ENCODE data around the gene HAAO. TPM values are rescaled to one million over a fixed set of nuclear protein-coding genes. Genes with fewer than 3 reads are reported as not detected.

Gene HAAO
- polyA plus RNA-seq, 3 donors from 2014 or later: 0.50 TPM; not detected in 2

DNA sequence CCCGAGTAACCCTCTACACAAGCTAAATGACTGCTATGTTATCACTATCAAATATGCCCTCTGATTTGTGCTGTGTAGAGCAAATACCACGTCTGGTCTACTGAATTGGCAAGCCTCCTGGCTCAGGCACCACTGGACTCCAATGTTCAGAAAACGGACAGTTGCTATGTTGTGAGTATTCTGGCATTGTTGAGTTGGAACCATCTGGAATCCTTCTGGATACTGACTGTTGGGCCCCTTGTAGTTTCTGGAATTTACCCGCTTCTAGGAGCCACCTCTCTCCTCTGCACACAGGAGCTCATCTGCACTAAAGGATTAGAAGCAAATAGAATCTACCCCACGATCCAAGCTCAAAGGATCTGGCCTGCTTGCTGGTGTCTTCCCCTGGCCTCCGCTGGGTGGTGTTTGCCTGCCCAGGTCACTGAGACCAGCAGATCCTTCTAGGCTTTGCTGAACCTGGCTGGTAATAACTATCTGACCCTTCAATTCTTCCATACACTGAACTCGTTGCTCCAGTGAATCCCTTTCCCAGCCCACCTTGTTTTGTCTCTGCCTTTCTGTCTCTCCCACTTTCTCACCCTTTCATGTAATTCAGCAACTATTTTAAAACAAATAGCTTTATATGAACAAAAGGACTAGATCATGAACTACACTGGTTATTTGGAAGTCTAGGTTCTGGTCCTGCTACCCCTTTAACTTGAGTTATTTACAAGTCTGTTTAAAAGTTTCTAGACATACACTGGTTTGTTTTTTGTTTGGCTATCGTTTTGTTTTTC is 2.1 kb upstream of the HAAO start:
- DNase-seq: no peak
- Mint-ChIP-seq H3K36me3 (peaks cover 0 to 12% (median 0%) of the 10 kb centered on the region in 3 donors), H3K27me3 (ENCODE audit: low read depth in 3 of 3) (peaks cover 13 to 21% (median 14%) of the 10 kb centered on the region in 3 donors), H3K9me3 (peaks cover 0 to 2% (median 0%) of the 10 kb centered on the region in 6 donors), H3K4me3 (no peak overlapping the region), H3K4me1 (peaks cover 12 to 16% of the 10 kb centered on the region in 2 donors), H3K27ac (no peak overlapping the region)

DNA sequence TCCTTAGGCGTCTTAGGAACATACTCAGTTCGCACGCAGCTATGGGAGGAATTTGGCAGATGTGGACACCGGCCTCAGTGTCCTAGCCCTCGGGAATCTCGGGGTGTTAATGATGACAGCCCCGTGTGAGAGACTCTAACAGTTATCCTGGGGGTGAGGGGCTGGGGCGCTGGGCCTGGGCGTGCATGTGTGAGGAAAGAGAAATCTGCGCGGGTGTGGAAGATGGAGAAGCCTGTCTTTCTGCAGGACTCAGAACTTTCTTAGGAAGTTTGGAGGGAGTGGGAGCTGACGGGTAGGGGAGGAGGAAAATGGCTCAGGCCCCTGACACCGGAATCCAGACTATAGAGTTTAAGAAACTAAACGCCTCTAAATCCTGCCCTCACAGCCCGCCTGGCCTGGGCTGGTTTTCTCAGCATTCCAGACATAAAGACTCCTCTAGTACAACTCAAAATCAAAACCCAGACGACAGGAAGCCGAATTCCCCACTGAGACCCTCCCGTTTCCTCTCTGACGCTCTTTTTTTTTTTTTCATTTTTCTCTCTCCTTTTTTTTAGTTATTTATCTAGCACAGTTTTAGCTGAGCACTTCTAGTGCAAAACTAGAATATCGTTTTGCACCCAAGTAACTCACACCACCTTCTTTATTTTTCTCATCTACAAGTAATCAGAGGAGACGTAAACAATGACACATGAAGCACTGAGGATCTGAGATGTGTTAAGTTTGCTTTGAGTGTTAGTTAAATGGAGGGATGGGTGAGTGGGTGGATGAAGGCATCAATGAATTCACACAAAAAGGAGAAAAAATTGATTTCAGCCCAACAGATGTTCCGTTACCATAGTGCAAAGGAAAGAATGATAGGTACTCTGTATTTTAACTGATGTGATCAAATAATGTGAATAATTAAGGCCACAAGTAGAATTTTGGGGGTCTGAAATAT is 1.2 kb upstream of the HAAO start:
- peaks cover 15 to 18% of the 10 kb centered on the region in 2 donors for H3K4me1 Mint-ChIP-seq
- H3K27ac Mint-ChIP-seq: no peak overlapping the region
- H3K4me3 Mint-ChIP-seq: peak overlapping the region in 4 of 5 donors; percentile 14 to 64 (median 40)
- peaks cover 13 to 21% (median 14%) of the 10 kb centered on the region in 3 donors for H3K27me3 Mint-ChIP-seq (ENCODE audit: low read depth in 3 of 3)
- peaks cover 0 to 2% (median 0%) of the 10 kb centered on the region in 6 donors for H3K9me3 Mint-ChIP-seq
- no peak for DNase-seq
- H3K36me3 Mint-ChIP-seq: peaks cover 0 to 12% (median 0%) of the 10 kb centered on the region in 3 donors

DNA sequence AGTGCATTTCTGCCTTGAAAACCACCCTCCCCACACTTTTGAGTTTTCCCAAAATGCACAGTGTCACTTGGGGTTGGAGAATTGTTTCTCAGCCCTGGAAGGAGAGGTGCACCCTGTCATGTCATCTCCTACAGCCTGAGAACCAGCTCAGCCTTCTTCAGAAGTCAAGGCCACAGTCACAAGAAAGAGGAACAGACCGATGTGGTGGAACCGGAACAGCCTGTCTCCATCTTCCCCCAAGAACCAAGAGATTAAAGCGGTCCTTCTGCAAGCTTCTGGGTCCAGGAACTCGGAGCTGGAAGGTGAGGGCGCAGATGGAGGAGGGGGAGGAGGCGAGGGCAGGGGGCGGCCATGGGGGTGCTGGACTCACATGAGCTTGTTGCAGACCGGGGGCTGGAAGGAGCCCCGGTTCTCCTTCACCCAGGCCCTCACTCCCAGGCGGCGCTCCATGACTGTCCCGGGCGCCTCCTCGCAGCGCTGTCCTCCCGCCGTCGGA is 248 bp downstream of the HAAO start:
- Mint-ChIP-seq H3K27me3 (ENCODE audit: low read depth in 3 of 3) (peaks cover 13 to 21% (median 14%) of the 10 kb centered on the region in 3 donors), H3K9me3 (peaks cover 0 to 2% (median 0%) of the 10 kb centered on the region in 6 donors), H3K27ac (peak overlapping the region in 1 of 6 donors; percentile 16), H3K4me3 (peak overlapping the region; percentile 50 to 77 (median 69)), H3K4me1 (peaks cover 24 to 29% of the 10 kb centered on the region in 2 donors), H3K36me3 (peaks cover 0 to 12% (median 0%) of the 10 kb centered on the region in 3 donors)
- DNase-seq: no peak

DNA sequence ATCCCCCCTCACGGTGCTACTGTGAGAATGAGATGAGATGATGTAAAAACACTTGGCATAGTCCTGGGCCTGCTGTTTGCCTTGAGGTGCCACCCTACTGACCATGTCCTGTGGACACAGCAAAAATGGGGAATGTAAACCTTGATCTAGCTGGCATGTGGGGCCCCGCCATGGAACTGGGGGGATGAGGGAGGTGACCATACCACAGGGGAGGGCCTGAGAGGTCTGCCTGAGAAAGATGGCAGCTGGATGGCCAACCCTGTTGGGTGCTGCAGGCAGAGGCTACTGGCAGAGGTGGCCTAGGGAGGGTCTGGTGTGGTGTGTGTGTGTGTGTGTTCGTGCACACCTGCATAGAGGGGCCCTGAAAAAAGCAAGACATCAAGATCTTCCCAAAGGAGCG is 777 bp downstream of the HAAO start:
- peaks cover 0 to 2% (median 0%) of the 10 kb centered on the region in 6 donors for H3K9me3 Mint-ChIP-seq
- no peak for DNase-seq
- no peak overlapping the region for H3K27ac Mint-ChIP-seq
- H3K4me3 Mint-ChIP-seq: peak overlapping the region in 2 of 5 donors; percentile 42 to 69
- peaks cover 26 to 29% of the 10 kb centered on the region in 2 donors for H3K4me1 Mint-ChIP-seq
- H3K36me3 Mint-ChIP-seq: peaks cover 0 to 12% (median 0%) of the 10 kb centered on the region in 3 donors
- peaks cover 14 to 22% (median 14%) of the 10 kb centered on the region in 3 donors for H3K27me3 Mint-ChIP-seq (ENCODE audit: low read depth in 3 of 3)

DNA sequence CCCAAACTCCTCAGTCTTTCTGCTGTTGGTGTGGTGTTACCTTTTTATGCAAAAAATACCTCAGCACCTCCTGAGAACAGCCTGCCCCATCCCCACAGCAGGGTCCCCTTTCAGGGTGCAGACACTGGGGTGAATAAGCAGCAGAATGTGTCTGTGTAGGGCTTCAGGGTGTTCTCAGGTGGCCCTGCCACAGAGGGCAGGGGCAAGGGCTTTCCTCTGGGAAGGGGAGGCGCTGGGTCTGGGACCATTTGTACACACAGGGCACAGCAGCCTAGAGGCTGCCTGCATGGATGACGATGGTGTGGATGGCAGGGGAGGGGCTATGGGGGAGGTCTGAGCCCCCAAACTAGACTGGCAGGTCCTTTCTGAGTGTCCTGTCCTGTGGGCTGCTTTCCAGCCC is 2.6 kb downstream of the HAAO start:
- Mint-ChIP-seq H3K4me3 (no peak overlapping the region), H3K27ac (no peak overlapping the region), H3K27me3 (ENCODE audit: low read depth in 3 of 3) (peaks cover 11 to 28% (median 14%) of the 10 kb centered on the region in 3 donors), H3K4me1 (peaks cover 26 to 29% of the 10 kb centered on the region in 2 donors), H3K36me3 (peaks cover 0 to 8% (median 0%) of the 10 kb centered on the region in 3 donors), H3K9me3 (peaks cover 0 to 2% (median 0%) of the 10 kb centered on the region in 6 donors)
- no peak for DNase-seq

DNA sequence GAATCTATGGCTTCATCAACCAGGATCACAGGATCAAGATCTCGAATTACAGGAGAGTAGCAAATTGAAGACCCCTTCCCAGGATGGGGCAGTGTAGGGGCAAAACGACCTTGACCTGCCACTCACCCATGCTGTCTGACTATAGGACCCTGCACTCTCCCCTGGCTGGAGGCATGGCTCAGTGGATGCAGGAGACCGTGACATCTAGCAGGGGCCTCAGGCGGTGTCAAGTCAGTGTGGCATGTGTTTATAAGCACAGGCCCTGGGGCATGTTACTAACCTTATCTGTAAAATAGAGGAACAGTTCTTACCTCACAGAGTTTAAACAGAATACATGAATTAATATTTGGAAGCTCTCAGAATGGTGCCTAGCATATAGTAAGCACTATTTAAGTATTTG is 3.5 kb downstream of the HAAO start:
- Mint-ChIP-seq H3K27me3 (ENCODE audit: low read depth in 3 of 3) (peaks cover 9 to 24% (median 14%) of the 10 kb centered on the region in 3 donors), H3K4me1 (peaks cover 25 to 27% of the 10 kb centered on the region in 2 donors), H3K27ac (peak overlapping the region in 2 of 6 donors; percentile 41 to 45), H3K36me3 (peaks cover 0 to 8% (median 0%) of the 10 kb centered on the region in 3 donors), H3K4me3 (no peak overlapping the region), H3K9me3 (peaks cover 0 to 2% (median 0%) of the 10 kb centered on the region in 6 donors)
- no peak for DNase-seq

DNA sequence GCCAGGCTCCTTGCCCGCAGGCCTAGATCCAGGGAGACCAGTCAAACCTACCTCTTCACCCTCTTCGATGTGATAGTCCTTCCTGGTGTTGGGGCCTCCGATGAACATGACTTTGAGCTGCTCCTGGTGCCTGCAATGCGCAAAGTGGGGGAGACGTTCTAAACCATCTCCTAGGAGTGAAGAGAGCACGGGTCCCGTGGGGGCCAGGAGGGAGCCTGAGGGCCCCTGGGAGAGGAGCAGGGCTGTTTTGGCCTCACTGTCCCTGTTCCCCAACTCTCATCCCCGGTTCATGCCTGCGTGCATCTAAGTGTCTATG is 3.9 kb downstream of the HAAO start:
- H3K4me1 Mint-ChIP-seq: peaks cover 21 to 23% of the 10 kb centered on the region in 2 donors
- H3K27ac Mint-ChIP-seq: peak overlapping the region in 5 of 6 donors; percentile 7 to 56 (median 41)
- no peak for DNase-seq
- H3K9me3 Mint-ChIP-seq: peaks cover 0 to 2% (median 0%) of the 10 kb centered on the region in 6 donors
- peaks cover 0 to 8% (median 0%) of the 10 kb centered on the region in 3 donors for H3K36me3 Mint-ChIP-seq
- peaks cover 9 to 19% (median 14%) of the 10 kb centered on the region in 3 donors for H3K27me3 Mint-ChIP-seq (ENCODE audit: low read depth in 3 of 3)
- no peak overlapping the region for H3K4me3 Mint-ChIP-seq

DNA sequence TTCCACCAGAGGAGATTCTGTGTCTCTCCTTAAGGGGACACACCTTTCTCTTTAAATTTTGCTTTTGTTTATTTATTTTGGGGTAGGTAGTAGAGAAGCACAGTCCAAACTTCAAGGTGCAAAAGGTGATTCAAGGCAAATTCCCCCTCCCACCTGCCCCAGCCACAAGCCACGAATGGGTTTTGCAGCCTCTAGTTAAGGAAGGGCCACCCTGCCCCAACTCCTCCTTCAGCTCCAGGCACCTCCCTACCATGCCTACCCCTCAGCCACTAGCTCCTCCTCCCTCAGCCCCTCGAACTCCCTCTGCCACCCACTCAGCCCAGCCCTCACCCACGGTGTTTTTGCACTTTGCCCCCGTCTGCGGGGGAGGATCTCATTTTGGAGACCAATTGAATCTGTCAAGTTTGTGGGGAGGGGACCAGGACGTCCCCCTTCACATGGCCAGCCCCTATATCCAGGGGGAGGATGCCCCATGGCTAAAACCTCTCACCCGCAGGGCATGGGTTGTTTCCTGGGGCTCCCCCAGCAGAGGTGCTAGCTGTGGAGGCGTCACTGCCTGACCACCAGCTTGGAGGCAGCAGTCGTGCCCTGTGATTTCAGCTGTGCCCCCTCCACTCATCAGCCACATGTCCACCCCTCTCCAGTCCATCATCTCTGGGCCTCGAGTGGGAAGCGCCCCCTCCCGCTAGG is 4.5 kb downstream of the HAAO start:
- peaks cover 19 to 22% of the 10 kb centered on the region in 2 donors for H3K4me1 Mint-ChIP-seq
- H3K27ac Mint-ChIP-seq: peak overlapping the region in 4 of 6 donors; percentile 7 to 62 (median 43)
- H3K36me3 Mint-ChIP-seq: peaks cover 0 to 8% (median 0%) of the 10 kb centered on the region in 3 donors
- H3K4me3 Mint-ChIP-seq: peak overlapping the region in 2 of 5 donors; percentile 44 to 62
- H3K9me3 Mint-ChIP-seq: peaks cover 0 to 2% (median 0%) of the 10 kb centered on the region in 6 donors
- H3K27me3 Mint-ChIP-seq (ENCODE audit: low read depth in 3 of 3): peaks cover 9 to 18% (median 14%) of the 10 kb centered on the region in 3 donors
- peak; percentile 45 to 55 (median 52) for DNase-seq

DNA sequence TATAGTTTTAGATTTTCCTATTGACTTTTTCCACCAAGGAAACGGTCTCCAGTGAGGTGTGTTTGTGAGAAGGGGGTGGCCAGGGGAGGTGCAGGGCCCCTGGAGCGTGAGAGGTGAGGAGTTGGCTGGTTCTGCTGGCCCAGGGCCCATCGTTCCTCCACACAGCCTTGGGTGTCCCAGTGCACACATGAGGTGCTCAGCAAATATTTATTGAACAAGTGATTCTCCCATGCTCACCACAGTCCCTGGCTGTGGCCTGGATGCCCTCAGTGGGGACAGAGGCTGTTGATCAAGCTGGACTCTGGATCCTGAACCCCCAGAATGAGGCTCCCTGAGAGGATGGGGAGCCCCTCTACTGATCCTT is 5.0 kb downstream of the HAAO start:
- no peak for DNase-seq
- Mint-ChIP-seq H3K4me1 (peaks cover 19 to 22% of the 10 kb centered on the region in 2 donors), H3K27ac (peak overlapping the region in 1 of 6 donors; percentile 30), H3K27me3 (ENCODE audit: low read depth in 3 of 3) (peaks cover 7 to 18% (median 14%) of the 10 kb centered on the region in 3 donors), H3K4me3 (peak overlapping the region in 1 of 5 donors; percentile 44), H3K36me3 (peaks cover 0 to 8% (median 0%) of the 10 kb centered on the region in 3 donors), H3K9me3 (peaks cover 0 to 2% (median 0%) of the 10 kb centered on the region in 6 donors)

DNA sequence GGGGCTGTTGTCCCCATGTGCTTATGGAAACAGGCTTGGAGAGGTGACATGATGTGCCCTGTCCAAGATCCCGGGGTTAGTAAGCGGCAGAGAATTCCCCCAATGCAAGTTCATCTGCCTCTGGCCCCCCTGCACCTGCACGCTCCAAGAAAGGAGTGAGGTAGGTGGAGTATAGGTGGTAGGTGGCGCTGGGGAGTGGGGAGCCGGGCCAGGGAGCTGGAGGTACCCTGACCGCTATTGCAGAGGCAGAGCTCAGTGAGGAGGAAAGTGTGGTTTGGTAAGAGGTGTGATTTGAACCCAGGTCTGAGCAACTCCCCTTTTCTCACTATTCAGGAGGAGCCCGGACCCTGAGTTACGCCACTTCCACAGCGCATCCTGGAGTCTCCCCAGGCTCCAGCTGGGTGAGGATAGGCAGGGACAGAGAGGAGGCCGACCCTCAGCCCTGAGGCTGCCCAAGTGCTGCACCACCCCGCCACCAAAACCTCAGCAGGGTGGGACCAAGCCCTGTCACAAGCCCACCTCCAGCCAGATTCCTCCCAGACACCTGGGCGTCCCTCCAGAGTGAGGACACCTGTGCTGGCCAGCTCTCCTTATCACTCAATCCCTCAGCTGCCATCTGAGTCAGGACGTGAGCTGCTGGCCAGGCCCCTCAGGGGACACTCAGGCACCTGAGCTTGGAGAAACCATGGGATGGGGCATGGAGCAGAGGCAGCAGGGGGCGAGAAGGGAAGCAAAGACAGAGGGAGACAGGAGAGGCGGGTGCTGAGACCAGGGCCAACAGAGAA is 5.6 kb downstream of the HAAO start:
- H3K36me3 Mint-ChIP-seq: peaks cover 0 to 11% (median 0%) of the 10 kb centered on the region in 3 donors
- no peak for DNase-seq
- H3K4me3 Mint-ChIP-seq: peak overlapping the region in 1 of 5 donors; percentile 38
- H3K27me3 Mint-ChIP-seq (ENCODE audit: low read depth in 3 of 3): peaks cover 4 to 14% (median 14%) of the 10 kb centered on the region in 3 donors
- no peak overlapping the region for H3K27ac Mint-ChIP-seq
- peaks cover 15 to 17% of the 10 kb centered on the region in 2 donors for H3K4me1 Mint-ChIP-seq
- H3K9me3 Mint-ChIP-seq: peaks cover 0 to 2% (median 0%) of the 10 kb centered on the region in 6 donors

DNA sequence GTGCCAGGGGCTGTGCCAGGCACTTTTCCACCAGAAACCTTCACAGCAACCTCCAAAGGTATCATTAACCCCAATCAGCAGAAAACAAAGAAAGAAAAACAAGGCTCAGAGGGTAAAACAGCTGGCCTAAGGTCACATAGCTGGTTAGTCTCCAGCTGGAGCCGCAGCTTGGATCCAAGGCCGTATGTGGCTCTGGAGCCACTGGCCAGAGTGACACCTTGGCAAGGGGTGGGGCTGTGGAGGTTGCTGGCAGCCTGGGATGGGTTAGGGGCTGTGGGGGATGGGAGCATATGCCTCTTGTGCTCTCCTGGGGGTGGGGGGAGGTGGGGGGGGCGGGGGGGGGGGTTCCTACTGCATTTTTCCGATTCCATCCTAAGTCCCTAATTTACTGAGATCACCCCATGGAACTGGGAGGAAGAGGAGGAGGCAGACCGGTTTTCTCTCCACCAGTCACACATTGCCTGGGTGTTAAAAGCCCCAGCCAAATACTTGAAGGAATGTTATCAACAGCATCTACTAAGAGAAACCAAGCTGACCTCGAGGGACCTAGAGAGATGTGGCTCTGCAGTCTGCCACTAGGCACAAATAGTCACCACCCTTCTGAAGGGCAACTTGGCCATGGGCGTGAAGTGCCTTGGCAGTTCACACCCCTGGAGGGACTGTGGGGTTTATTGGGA is 8.0 kb downstream of the HAAO start:
- Mint-ChIP-seq H3K4me1 (peaks cover 10 to 16% of the 10 kb centered on the region in 2 donors), H3K9me3 (no peaks in the 10 kb centered on the region), H3K36me3 (peaks cover 0 to 3% (median 0%) of the 10 kb centered on the region in 3 donors), H3K4me3 (no peak overlapping the region), H3K27me3 (ENCODE audit: low read depth in 3 of 3) (peaks cover 0 to 7% (median 2%) of the 10 kb centered on the region in 3 donors), H3K27ac (no peak overlapping the region)
- DNase-seq: no peak

DNA sequence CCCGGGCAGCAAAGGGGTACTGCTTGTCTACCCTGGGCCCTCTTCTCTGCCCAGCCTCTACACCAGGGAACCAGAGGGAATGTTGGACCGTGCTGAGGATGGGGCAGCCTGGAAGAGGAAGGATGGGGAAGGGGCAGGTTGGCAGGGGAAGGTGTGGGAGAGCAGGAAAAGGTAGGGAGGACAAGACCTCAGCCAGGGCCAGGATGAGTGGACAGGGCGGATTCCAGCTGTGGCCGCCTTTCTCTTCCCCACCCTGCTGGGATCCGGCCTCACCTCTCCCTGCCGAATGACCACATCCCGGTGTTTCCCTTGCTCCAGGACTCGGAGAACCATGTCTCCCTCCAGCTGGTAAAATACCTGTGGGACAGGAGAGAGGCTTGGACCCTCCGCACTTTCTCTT is 8.9 kb downstream of the HAAO start:
- Mint-ChIP-seq H3K36me3 (peaks cover 0 to 3% (median 0%) of the 10 kb centered on the region in 3 donors), H3K27me3 (ENCODE audit: low read depth in 3 of 3) (peaks cover 0 to 7% (median 2%) of the 10 kb centered on the region in 3 donors), H3K4me3 (no peak overlapping the region), H3K9me3 (no peaks in the 10 kb centered on the region), H3K4me1 (peaks cover 7 to 13% of the 10 kb centered on the region in 2 donors), H3K27ac (no peak overlapping the region)
- no peak for DNase-seq

All from immature natural killer cell (primary cell).